ENCODE measurements around the gene STON2. TPM values are rescaled to one million over a fixed set of nuclear protein-coding genes. Genes with fewer than 3 reads are reported as not detected.

The STON2 gene
- total and polyA plus RNA-seq, 4 donors = 1.9 to 30.0 (median 7.3) TPM

- no peak overlapping the region for H3K27ac ChIP-seq (ENCODE audit: low read depth in 1 of 2, low read length in 2 of 2)
- H3K9ac ChIP-seq (ENCODE audit: low read depth in 1 of 2, low read length in 2 of 2) = no peak overlapping the region
- peaks cover 0 to 2% (median 0%) of the 10 kb centered on the region in 4 donors for H3K36me3 ChIP-seq (ENCODE audit: control insufficient read depth in 4 of 4, insufficient read depth in 3 of 4, low read depth in 1 of 4, low read length in 3 of 4)
- no peak overlapping the region for H3K4me3 ChIP-seq (ENCODE audit: low read depth in 1 of 3, low read length in 3 of 3)
- H3K4me1 ChIP-seq (ENCODE audit: control insufficient read depth in 4 of 4, insufficient read depth in 4 of 4, low read length in 3 of 4) = peaks cover 0 to 15% (median 10%) of the 10 kb centered on the region in 4 donors
- WGBS = 91% methylated on average over 3 of the region's 3 CpGs
- no peaks in the 10 kb centered on the region for H3K27me3 ChIP-seq (ENCODE audit: control insufficient read depth in 4 of 4, insufficient read depth in 4 of 4, low read length in 3 of 4)
- no peak for DNase-seq (ENCODE audit: low spot score)
- TF ChIP-seq FOXA1 (IDR thresholded peaks at IDR 0.05) (no peak), SP1 (IDR thresholded peaks at IDR 0.05) (no peak), HNF4A (conservative IDR thresholded peaks at IDR 0.05) (no peak), TAF1 (conservative IDR thresholded peaks at IDR 0.05) (no peak), REST (IDR thresholded peaks at IDR 0.05) (no peak), CTCF (IDR thresholded peaks at IDR 0.05; ENCODE audit: low read depth, low read length, missing input control) (no peak), RXRA (IDR thresholded peaks at IDR 0.05) (no peak), GABPA (IDR thresholded peaks at IDR 0.05 in 1 of 2, conservative IDR thresholded peaks at IDR 0.05 in 1 of 2) (no peak), FOXA2 (IDR thresholded peaks at IDR 0.05) (no peak), MAX (IDR thresholded peaks at IDR 0.05) (no peak), JUND (IDR thresholded peaks at IDR 0.05) (no peak), EGR1 (IDR thresholded peaks at IDR 0.05; ENCODE audit: low read depth in 2 of 2) (no peak), NR2F2 (IDR thresholded peaks at IDR 0.05) (no peak), RAD21 (IDR thresholded peaks at IDR 0.05) (no peak), ZBTB33 (IDR thresholded peaks at IDR 0.05) (no peak), YY1 (IDR thresholded peaks at IDR 0.05) (no peak), HNF4G (IDR thresholded peaks at IDR 0.05) (no peak)
- H3K9me3 ChIP-seq (ENCODE audit: control insufficient read depth in 4 of 4, low read length in 3 of 4) = no peaks in the 10 kb centered on the region
These were observed 39.9 kb upstream of the STON2 start for GRCh38 chr14:81440041-81440440.

GRCh38 chr14:81437244-81437643 lies 37.1 kb upstream of the STON2 start:
- Histone ChIP-seq H3K4me3 (ENCODE audit: low read depth in 1 of 3, low read length in 3 of 3) (no peak overlapping the region), H3K4me1 (ENCODE audit: control insufficient read depth in 4 of 4, insufficient read depth in 4 of 4, low read length in 3 of 4) (peaks cover 0 to 18% (median 12%) of the 10 kb centered on the region in 4 donors), H3K27ac (ENCODE audit: low read depth in 1 of 2, low read length in 2 of 2) (no peak overlapping the region), H3K9me3 (ENCODE audit: control insufficient read depth in 4 of 4, low read length in 3 of 4) (no peaks in the 10 kb centered on the region), H3K9ac (ENCODE audit: low read depth in 1 of 2, low read length in 2 of 2) (no peak overlapping the region), H3K27me3 (ENCODE audit: control insufficient read depth in 4 of 4, insufficient read depth in 4 of 4, low read length in 3 of 4) (no peaks in the 10 kb centered on the region), H3K36me3 (ENCODE audit: control insufficient read depth in 4 of 4, insufficient read depth in 3 of 4, low read depth in 1 of 4, low read length in 3 of 4) (no peaks in the 10 kb centered on the region)
- DNase-seq (ENCODE audit: low spot score) = no peak
- WGBS = 66% methylated on average over 4 of the region's 4 CpGs
- TF ChIP-seq YY1 (IDR thresholded peaks at IDR 0.05) = no peak
- no peak for TF ChIP-seq SP1 (IDR thresholded peaks at IDR 0.05)
- TF ChIP-seq NR2F2 (IDR thresholded peaks at IDR 0.05) = no peak
- TF ChIP-seq TAF1 (conservative IDR thresholded peaks at IDR 0.05) = no peak
- TF ChIP-seq FOXA1 (IDR thresholded peaks at IDR 0.05) = no peak
- TF ChIP-seq JUND (IDR thresholded peaks at IDR 0.05) = no peak
- no peak for TF ChIP-seq HNF4G (IDR thresholded peaks at IDR 0.05)
- no peak for TF ChIP-seq REST (IDR thresholded peaks at IDR 0.05)
- no peak for TF ChIP-seq MAX (IDR thresholded peaks at IDR 0.05)
- TF ChIP-seq CTCF (IDR thresholded peaks at IDR 0.05; ENCODE audit: low read depth, low read length, missing input control) = no peak
- no peak for TF ChIP-seq ATF3 (IDR thresholded peaks at IDR 0.05)
